Stomach (tissue), 4 donors: Measurements from ENCODE around the gene INSL4.

Source experiments
- EP300 ChIP-seq: sonication (generic); formaldehyde crosslinking; IDR thresholded peaks from one replicate; pipeline ENCODE4 v1.6.1; 2017; ENCODE audit warnings: antibody characterized with exemption
- POLR2A ChIP-seq, 4 donors: fragments of 450-650 bp; IDR thresholded peaks; one replicate each; pipeline ENCODE4 v1.6.1; 2016; ENCODE audit warnings: antibody characterized with exemption in 4 of 4, control low read depth in 2 of 4, mild to moderate bottlenecking in 1 of 4, moderate library complexity in 1 of 4
- POLR2AphosphoS5 ChIP-seq, 3 donors: sonication (generic); formaldehyde crosslinking; IDR thresholded peaks; one replicate each; pipeline ENCODE4 v1.6.1; 2016; ENCODE audit warnings: antibody characterized with exemption in 3 of 3
- TF ChIP-seq, protein P1 (sequence below), 7 experiments: fragments of 450-650 bp in 4 of 7; fragments of 200-600 bp in 3 of 7; sonication (generic) in 3 of 7; IDR thresholded peaks; one replicate each; pipeline ENCODE4 v1.5.1; 2016 to 2019; ENCODE audit warnings: antibody characterized with exemption in 7 of 7, control low read depth in 2 of 7, mild to moderate bottlenecking in 1 of 7

DNA sequence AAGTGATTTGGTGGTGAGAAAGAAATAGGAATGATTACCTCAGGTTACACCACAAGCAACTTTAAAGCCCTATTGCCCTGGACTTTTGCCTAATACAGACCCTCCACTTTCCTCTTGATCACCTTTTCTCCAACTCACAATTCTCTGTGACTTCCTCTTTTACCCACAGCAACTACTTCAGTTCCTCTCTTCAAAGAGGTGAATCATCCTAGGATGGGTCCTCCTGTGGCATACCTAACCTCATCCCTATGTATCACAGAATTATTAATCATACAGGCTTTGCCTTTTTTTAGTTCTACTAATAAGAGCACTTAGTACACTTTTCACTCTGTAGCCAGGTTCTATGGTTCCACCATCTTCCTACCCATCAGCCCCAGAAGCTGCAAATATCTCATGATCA, 26.1 kb upstream of the INSL4 start:
- TF ChIP-seq POLR2A (IDR thresholded peaks at IDR 0.05) (no peak), EP300 (no peak), POLR2AphosphoS5 (IDR thresholded peaks at IDR 0.05) (no peak)
- TF ChIP-seq, protein P1, sequence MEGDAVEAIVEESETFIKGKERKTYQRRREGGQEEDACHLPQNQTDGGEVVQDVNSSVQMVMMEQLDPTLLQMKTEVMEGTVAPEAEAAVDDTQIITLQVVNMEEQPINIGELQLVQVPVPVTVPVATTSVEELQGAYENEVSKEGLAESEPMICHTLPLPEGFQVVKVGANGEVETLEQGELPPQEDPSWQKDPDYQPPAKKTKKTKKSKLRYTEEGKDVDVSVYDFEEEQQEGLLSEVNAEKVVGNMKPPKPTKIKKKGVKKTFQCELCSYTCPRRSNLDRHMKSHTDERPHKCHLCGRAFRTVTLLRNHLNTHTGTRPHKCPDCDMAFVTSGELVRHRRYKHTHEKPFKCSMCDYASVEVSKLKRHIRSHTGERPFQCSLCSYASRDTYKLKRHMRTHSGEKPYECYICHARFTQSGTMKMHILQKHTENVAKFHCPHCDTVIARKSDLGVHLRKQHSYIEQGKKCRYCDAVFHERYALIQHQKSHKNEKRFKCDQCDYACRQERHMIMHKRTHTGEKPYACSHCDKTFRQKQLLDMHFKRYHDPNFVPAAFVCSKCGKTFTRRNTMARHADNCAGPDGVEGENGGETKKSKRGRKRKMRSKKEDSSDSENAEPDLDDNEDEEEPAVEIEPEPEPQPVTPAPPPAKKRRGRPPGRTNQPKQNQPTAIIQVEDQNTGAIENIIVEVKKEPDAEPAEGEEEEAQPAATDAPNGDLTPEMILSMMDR (IDR thresholded peaks at IDR 0.05), result no peak
